ENCODE data around the gene KLHDC3. TPM values are rescaled to one million over a fixed set of nuclear protein-coding genes. Genes with fewer than 3 reads are reported as not detected.

KLHDC3 gene
- total and polyA plus RNA-seq, 2 of the 8 experiments (the other 6 are each of a cell fraction or from before 2014, with no cell fraction given), result 181 to 203 TPM

GRCh38 chr6:43061861-43062260 lies 47.8 kb downstream of the KLHDC3 start (continued):
- no peak for TF ChIP-seq MAX (IDR thresholded peaks at IDR 0.05)

Data from H1 (cell line).